ENCODE measurements around the gene SATB2.

The SATB2 gene

GRCh38 chr2:199405241-199405640 lies 52.5 kb downstream of the SATB2 start:
- DNase-seq (ENCODE audit: low spot score) = peak; percentile 0

GRCh38 chr2:199404841-199405240 lies 52.9 kb downstream of the SATB2 start:
- no peak for DNase-seq (ENCODE audit: low spot score)

DNA sequence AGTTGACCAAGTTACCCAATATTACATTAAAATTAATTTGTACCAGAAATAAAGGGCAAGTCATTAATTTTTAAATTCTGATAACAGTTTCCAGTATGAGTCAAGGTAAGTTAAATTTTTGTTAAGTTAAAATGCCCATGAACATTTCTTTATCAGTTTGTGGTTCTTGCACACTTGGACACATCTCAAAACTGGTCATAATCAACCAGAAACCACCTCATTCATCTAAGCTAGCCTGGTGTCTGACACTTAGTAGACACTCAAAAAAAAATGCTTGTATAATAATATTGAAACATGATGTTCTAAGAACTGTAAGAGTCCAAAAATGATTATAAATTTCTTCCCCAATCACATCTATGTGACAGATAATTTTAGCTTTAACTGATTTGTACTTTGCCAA lies 62.4 kb downstream of the SATB2 start:
- DNase-seq (ENCODE audit: low spot score) = no peak

GRCh38 chr2:199392363-199392762 lies 65.4 kb downstream of the SATB2 start:
- no peak for DNase-seq (ENCODE audit: low spot score)

GRCh38 chr2:199388728-199389268 lies 68.9 kb downstream of the SATB2 start:
- no peak for DNase-seq (ENCODE audit: low spot score)

DNA sequence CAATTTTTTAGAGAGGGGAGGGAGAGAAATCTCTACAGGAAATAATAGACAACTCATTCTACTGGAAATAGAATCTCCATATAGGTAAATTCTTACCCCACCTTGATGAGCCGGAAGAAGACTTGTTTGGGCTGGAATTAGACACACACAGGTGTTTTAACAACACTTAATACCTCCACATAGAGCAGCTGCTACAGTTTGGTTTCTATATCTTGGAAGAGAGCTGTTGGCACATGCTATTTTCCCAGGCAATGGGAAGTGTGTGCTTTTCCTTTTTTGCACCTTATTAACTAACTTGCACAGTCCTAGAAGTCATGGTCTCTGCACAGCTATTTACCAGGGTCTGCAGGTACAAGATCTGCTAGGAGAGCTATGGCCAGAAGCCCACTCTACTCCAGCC lies 73.7 kb downstream of the SATB2 start:
- DNase-seq (ENCODE audit: low spot score) = no peak

- no peak for DNase-seq (ENCODE audit: low spot score)
Measured at GRCh38 chr2:199383021-199383420, 74.7 kb downstream of the SATB2 start.

DNA sequence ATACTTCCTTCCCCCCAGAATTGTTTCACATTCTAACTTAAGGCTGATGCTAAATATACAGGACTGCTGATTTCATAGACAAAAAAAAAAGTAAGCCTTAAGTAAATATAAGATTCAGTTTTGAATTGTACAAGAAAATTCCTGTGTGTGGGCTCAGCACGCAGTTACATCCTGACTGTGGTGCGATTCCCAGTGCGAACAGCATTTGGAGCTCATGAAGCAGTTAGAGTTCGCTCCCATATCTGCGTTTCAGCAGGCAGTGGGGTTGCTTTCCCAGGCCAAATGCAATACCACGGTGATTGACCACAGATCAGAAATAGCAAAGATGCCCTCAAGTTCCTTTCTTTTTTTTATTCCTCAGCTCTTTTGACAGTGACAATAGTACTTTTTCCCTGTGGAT lies 75.6 kb downstream of the SATB2 start:
- DNase-seq (ENCODE audit: low spot score) = no peak

DNA sequence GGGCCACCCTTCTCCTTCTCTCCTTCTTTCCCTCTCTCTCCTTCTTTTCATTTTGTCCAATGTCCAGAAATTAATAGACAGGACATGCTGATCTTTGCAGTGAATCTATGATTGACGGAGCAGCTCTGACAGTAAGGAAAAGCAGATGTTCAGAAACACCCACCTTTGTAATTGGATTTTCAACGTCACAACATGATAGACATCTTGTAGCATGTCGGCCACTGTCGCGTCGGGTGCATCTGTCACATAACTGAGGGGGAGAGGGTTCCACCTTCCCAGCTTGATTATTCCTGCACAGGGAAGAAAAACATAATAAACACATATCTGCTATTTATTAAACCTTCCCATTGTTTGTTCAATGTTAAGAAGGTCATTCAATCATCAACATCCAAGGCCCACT lies 76.2 kb downstream of the SATB2 start:
- DNase-seq (ENCODE audit: low spot score) = no peak

DNA sequence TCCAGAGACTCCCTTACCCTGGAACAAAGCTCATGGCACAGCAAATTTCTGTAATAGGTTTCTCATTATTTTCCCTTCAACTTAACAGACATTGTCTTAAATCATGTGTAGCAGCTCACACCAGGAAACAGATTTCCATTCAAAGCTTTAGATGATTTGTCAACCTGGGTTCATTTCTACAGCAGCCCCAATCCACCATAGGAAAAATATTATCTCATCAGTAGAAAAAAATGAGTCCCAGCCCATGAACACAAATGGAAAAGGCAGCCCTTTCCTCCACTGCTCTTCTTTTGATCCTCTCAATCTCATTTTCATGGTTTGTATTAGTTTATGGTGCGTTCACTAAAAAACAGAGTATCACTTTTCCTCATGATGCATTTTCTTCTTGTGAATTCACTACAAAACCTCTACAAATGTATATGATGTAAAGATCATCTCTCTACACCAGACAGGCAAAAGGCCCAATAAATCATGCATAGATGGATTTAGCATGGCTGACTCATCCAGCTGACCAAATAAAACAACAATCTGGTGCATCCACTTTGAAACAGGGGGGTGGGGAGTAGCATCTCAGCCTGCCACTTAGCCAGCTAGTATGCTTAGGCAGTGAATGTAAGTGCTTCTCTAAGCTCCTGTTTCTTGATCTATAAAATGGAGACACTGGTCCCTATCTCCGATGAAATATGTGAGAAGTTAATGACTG lies 78.6 kb downstream of the SATB2 start:
- DNase-seq (ENCODE audit: low spot score) = no peak

GRCh38 chr2:199370150-199370780 lies 87.5 kb downstream of the SATB2 start:
- DNase-seq (ENCODE audit: low spot score) = no peak

DNA sequence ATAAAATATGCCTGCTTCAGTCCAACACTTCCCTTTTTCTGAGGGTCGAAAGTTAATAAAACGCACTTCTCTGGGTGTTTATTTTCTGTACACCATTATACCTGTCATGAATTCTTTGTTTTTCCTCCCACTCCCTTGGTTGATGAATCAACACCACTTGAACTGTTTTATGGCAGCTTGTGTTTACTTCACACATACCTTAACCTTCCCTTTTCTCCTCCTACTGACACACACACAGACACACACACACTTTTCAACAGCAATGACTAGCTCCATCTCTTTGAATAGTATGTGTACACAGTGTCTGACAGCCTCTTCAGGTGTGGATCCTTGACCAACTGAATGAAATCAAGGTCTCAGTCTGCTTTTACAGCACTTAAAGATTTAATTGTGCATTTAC lies 91.3 kb downstream of the SATB2 start:
- no peak for DNase-seq (ENCODE audit: low spot score)

DNA sequence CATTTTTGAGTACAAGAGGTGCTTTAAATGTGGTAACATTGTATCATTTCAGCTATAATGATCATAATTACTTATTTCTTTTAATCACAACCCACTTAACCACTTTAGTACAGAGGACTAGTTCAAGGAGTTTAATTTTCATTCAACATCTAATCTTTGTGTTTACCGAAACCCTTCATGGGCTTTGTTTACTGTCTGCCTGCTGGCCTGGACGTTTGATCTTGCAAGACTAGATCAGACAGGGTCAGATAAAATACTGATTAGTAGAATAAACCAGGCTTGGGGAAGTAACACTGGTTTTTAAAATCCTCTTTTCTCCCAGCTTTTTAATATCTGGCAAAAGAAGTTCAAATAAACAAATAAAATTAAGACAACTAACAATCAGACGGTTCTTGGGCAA lies 93.6 kb downstream of the SATB2 start:
- no peak for DNase-seq (ENCODE audit: low spot score)

- no peak for DNase-seq (ENCODE audit: low spot score)
Measured at GRCh38 chr2:199356412-199356811, 101.3 kb downstream of the SATB2 start.

DNA sequence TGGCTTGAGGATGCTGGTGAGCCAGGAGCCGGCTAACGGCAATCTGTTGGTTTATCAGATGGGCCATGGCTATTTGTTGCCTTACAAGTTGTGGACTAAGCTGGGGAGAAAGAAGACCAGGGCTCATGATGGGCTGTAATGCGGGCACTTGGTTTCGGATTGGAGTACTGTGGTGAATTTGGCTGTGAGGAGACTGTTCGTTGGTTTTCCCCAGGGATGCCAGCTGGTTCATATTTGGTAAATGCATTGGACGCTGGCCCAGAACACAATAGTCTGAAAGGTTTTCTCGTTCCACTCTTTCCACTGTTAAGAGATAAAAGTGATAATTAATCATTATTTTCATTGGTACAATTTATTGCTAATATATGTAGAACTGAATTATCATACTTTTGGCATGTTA lies 108.9 kb downstream of the SATB2 start:
- DNase-seq (ENCODE audit: low spot score) = no peak

DNA sequence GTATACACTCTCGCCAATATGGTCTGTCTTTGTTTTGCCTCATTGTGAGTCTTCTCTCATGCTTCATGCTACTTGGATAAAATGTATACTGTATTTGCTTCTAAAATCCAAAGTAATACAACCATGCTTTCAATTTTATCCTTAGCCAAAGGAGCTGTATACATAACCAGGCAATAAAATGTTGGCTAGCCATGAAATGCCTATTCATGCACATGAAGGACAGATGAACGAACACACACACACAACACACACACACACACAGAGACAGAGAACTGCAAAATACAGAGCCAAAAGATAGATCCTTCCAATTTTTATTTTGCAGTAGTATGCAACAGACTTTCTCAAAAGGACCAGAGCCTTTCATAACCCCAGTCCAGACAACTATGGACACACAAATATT lies 113.7 kb downstream of the SATB2 start:
- DNase-seq (ENCODE audit: low spot score) = no peak

GRCh38 chr2:199342334-199342733 lies 115.4 kb downstream of the SATB2 start:
- no peak for DNase-seq (ENCODE audit: low spot score)

DNA sequence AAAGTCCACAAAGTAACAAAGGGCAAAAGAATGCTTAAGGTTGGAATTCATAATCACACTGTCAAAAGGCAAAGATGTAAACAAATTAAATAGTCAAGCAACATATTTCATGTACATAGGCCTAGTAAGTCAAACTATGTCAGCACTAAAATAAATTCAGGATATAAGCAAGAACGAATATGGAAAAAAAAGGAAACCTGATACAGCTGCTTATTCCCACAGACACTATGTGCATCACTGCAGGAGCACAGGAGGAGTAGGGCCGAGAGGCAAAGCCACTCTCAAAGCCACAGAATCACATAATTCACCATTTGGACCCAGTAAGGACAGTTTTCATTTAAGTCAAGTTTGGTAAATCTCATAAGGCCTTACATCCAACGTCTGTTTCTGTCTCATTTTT lies 116.6 kb downstream of the SATB2 start:
- no peak for DNase-seq (ENCODE audit: low spot score)

GRCh38 chr2:199339891-199340605 lies 117.7 kb downstream of the SATB2 start:
- no peak for DNase-seq (ENCODE audit: low spot score)

DNA sequence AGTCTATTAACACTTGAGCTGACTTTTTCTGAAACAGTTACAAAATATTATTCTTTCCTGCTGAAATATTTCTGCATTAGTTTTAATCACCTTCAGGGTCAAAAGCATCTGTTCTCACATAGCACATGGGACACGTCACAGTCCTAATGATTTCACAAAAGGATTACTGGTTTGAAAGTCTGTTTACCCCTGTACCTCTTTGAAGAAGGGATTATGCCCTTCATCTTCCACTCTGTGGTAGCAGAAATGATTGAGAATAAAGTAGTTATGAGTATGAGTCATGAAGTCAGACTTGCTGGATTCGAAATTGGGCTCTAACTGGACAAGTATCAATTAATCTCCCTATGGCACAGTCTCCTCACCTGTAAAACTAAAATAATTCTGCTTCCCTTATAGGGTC lies 121.2 kb downstream of the SATB2 start:
- DNase-seq (ENCODE audit: low spot score) = no peak

DNA sequence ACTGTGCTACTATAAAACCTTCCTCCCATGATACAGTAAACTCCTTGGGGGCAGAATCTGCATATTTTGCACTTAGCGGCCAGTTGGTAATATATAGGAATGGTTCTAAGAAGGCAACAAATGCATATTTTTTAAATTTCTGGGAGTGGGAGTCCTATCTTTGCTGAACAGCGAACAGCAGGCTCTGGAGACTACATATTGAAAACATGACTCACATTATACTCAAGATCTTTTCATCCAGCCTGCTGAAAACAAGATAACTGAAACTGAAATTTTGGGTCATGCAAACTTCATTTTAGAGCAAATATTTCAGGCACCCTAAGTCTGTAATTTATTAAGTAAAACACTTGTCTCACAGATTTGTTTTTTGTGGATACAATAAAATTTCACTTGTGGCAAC lies 122.2 kb downstream of the SATB2 start:
- no peak for DNase-seq (ENCODE audit: low spot score)

DNA sequence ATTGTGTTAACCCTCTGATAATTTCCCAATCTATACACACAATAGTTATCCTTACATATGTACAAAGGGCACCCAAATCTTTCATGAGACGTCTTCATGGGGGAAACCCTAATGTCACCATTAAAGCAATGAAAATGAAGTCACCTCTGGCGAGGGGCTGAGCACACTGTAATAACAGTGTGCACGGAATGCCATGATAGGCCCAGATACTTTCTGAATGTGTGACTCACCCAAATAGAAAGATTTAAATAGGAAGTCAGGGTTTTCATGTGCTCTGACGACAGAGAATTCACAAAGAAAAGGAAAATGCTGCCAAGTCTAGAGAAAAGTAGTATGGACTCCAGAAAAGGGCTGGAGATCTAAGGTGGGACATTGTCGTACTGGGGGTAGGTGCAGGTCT lies 128.3 kb downstream of the SATB2 start:
- no peak for DNase-seq (ENCODE audit: low spot score)

GRCh38 chr2:199329031-199329430 lies 128.7 kb downstream of the SATB2 start:
- DNase-seq (ENCODE audit: low spot score) = no peak
